Activated naive CD4-positive, alpha-beta T cell treated with anti-CD3 and anti-CD28 coated beads, Interleukin-2, amount 50 U/mL, for 16 hours (primary cell): ENCODE data around the gene ARHGEF37.
"Not testable (repeated sequence)": the region's sequence is repeated elsewhere in the genome, so short reads cannot be mapped to it uniquely, and the experiment has no call there.

Experiments used
- DNase-seq: peaks from one replicate; pipeline ENCODE4 v3.0.0-alpha.2; 2020

ARHGEF37 gene

GRCh38 chr5:149581192-149581861, at the start of gene ARHGEF37:
Gene ARHGEF37 (plus strand): TSS chr5:149581498. CDS start chr5:149597770, 16,272 bp downstream.
- peak; percentile 60 for DNase-seq

DNA sequence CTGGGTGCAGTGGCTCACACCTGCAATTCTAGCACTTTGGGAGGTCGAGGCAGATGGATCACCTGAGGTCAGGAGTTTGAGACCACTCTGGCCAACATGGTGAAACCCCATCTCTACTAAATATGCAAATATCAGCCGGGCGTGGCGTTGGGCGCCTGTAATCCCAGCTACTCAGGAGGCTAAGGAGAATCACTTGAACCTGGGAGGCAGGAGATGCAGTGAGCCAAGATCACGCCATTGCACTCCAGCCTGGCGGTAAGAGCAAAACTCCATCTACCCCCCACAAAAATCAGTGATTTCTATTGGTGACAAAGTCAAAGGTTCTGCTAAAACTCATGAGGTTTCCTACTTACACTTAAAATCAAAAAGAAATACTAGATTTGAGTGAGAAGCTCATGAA, 48.9 kb upstream of the ARHGEF37 start:
- no peak for DNase-seq

GRCh38 chr5:149535787-149536186, 45.5 kb upstream of the ARHGEF37 start:
- not testable (repeated sequence) for DNase-seq

DNA sequence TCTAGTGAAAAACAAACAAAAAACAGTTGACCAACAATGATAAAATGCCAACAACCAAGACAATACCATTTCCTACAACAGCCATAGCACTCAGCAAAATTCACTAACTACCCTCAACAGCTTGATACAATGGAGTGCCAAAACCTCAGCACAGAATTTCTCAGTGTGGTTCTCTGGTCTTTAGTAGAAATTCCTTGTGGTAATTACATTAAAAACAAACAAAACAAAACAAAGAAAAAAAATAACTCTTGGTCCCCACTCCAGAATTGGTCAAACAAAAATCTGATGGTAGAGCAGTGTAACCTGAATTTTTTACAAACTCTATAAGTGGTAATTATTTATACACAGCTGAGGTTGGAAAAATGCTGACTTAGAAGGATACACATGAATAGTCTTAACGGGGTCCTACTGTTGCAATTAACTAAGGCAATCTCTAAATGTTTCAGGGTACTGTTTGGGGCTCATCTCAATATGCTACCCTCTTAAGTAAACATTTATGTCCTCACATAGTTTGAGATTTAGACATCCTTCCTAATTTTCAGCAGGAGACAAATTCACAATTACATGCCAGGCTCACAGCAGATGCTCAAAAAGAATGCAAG, 43.8 kb upstream of the ARHGEF37 start:
- DNase-seq: no peak

- DNase-seq: no peak
These were observed 41.2 kb upstream of the ARHGEF37 start for GRCh38 chr5:149540089-149540488.

GRCh38 chr5:149541893-149542292, 39.4 kb upstream of the ARHGEF37 start:
- DNase-seq: no peak

- no peak for DNase-seq
These were observed 37.8 kb upstream of the ARHGEF37 start for GRCh38 chr5:149543361-149544027.

GRCh38 chr5:149544028-149544420, 37.3 kb upstream of the ARHGEF37 start:
- DNase-seq: no peak

DNA sequence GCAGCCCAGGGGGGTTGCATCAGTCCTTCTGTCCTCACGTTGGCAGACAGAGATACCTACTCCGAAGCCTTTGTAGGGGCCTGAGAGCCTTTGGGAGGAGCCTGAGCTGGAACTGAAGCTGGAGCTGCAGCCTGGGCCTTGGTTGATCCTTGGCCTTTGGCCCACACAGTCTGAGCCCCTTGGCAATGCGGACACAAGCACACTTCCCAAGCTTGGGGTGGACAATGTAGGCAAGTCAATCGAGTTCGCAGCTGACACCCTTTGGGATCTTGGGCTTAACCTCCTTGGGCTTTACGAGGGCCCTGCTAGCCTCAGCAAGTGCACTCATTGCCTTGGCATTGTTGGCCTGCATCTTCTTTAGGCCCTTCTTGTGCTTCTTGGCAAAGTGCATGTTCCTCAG, 36.0 kb upstream of the ARHGEF37 start:
- DNase-seq: no peak

DNA sequence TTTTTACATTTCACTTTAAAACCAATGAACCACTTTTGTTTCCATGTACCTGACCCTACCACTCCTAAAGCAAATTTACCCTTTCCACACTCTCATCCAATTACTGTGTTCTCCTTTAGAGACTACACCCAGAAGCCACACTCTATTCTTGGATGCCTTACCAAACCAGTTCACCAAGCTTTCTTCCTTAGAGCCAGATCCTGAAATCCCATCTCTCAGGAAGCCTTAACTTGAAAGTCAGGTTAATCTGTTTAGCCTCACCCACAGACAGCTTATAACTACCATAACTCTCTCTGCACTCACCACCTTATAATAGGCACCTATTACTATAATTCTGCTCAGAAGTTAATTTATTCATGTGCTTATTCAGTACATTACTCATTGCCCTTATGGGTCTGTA, 34.3 kb upstream of the ARHGEF37 start:
- no peak for DNase-seq

- DNase-seq: peak; percentile 35
These were observed 31.6 kb upstream of the ARHGEF37 start for GRCh38 chr5:149549461-149550267.

DNA sequence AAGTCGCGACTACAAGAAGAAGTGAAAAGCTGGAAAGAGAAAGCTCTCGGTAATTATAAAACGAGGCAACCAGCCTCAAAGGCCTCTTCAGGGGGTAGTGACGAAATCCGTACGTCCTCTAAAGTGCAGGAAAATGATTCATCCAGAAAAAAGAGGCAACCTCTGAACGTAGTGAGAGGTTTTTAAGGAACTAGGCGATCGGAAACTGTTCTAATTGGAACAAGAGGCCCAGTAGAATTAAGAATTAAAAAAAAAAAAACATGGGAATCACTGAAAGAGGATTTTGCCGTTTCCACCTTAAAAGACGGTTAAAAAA, 31.1 kb upstream of the ARHGEF37 start:
- no peak for DNase-seq

- peak; percentile 33 for DNase-seq
These were observed 30.6 kb upstream of the ARHGEF37 start for GRCh38 chr5:149550594-149551226.

- DNase-seq: peak; percentile 99
These were observed 29.9 kb upstream of the ARHGEF37 start, which contains the start of gene CSNK1A1 for GRCh38 chr5:149551227-149552037. Gene CSNK1A1 (minus strand): TSS chr5:149551439. CDS start chr5:149550964, 475 bp downstream.

- no peak for DNase-seq
These were observed 29.2 kb upstream of the ARHGEF37 start for GRCh38 chr5:149552038-149552494.

DNA sequence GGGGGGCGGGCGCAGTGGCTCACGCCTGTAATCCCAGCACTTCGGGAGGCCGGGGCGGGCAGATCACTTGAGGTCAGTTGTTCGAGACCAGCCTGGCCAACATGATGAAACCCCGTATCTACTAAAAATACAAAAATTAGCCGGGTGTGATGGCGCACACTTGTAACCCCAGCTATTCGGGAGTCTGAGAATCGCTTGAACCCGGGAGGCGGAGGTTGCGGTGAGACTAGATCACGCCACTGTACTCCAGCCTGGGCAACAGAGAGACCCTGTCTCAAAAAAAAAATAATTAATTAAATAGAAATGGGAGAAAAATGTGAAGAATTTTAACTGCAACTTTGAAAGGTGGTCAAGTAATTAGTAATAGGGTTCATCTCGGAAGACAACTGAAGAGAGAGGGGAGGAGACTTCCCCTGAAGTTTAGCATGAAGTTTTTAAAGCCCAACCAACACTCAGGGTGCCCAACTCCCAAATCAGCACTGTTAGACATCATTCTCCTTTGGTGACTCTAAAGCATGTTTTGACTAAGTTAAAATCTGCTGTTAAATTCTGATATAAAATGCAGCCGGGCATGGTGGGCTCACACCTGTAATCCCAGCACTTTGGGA, 28.6 kb upstream of the ARHGEF37 start:
- DNase-seq: no peak

DNA sequence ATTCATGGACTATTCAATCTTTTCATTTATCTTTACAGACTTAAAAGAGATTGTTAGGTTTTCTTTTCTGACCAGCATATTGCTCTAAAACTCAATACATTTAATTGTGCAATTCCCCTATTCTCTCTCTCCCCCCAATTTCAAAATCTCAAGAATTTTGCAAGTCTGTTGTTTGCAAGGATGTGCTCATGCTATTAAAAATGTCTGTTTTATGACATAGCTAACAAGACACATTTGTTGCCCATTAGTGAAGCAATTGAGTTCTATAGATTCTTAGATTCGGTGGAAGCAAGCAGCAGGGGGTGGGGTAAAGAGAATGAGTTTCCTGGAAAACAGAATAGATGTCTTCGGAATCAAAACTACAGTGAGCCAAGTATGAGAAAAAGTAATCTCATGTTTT, 21.6 kb upstream of the ARHGEF37 start:
- no peak for DNase-seq

- no peak for DNase-seq
These were observed 19.4 kb upstream of the ARHGEF37 start for GRCh38 chr5:149561848-149562247.

DNA sequence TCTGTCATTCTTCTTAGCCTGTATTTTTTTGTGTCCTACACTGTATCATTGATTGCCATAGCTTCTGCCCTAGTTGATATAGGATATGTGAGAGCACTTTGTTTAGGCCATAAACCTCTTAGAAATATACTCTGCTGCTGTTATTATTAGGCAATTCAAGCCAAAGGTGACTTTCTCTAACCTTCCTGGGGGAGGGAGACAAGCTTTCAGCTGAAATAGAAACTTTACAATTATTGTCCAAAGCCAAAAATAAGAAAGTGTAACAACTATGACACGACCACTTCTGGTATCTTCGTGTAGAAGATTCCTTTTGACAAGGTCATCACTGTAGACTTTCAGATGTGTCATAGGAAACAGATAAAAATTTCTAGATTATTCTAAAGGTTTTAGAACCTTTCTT, 17.8 kb upstream of the ARHGEF37 start:
- DNase-seq: no peak

- not testable (repeated sequence) for DNase-seq
These were observed 16.7 kb upstream of the ARHGEF37 start for GRCh38 chr5:149564542-149565140.

GRCh38 chr5:149567226-149567625, 14.1 kb upstream of the ARHGEF37 start:
- no peak for DNase-seq
